Measurements from ENCODE around the gene DNAJC16.

GRCh38 chr1:15506831-15507230 lies 19.8 kb upstream of the DNAJC16 start:
- TF ChIP-seq CTCF (IDR thresholded peaks at IDR 0.05; ENCODE audit: low read length) (no peak), EZH2 (optimal IDR thresholded peaks at IDR 0.05; ENCODE audit: low read depth, low read length) (no peak), EZH2phosphoT487 (IDR thresholded peaks at IDR 0.05; ENCODE audit: low read length) (no peak)

Data from MM.1S (cell line).